HL-60 (cell line): ENCODE results near the gene PDE8B.
"Not testable (repeated sequence)": the region's sequence is repeated elsewhere in the genome, so short reads cannot be mapped to it uniquely, and the experiment has no call there.

Source experiments
- DNase-seq, 2 experiments: peaks; one replicate each; pipeline ENCODE4 v3.0.0-alpha.2; 2010 to 2020; ENCODE audit warnings: low read depth in 1 of 2, low spot score in 1 of 2
- H3K27ac ChIP-seq: fragments of 250-450 bp; sonication (Bioruptor Pico); replicated peaks from 2 replicates; pipeline ENCODE4 v1.5.1; 2020; ENCODE audit warnings: mild to moderate bottlenecking, moderate library complexity
- H3K27me3 ChIP-seq: fragments of 250-450 bp; sonication (Bioruptor Pico); 2 replicates; pipeline ENCODE4 v1.5.1; 2021; ENCODE audit warnings: mild to moderate bottlenecking, moderate library complexity; ENCODE audit not compliant: insufficient read depth, poor library complexity, severe bottlenecking
- H3K4me3 ChIP-seq: replicated peaks from 2 replicates; pipeline ENCODE4 v1.5.1; 2011; ENCODE audit warnings: mild to moderate bottlenecking, control low read depth, low read length; ENCODE audit not compliant: insufficient read depth
- GABPA ChIP-seq: IDR thresholded peaks from 2 replicates; pipeline ENCODE4 v1.6.1; 2012; ENCODE audit warnings: low read depth
- POLR2AphosphoS5 ChIP-seq: IDR thresholded peaks from 2 replicates; pipeline ENCODE4 v1.6.1; 2012; ENCODE audit warnings: low read depth
- SPI1 ChIP-seq: IDR thresholded peaks from 2 replicates; pipeline ENCODE4 v1.6.1; 2012; ENCODE audit warnings: low read depth, mild to moderate bottlenecking, borderline replicate concordance
- TF ChIP-seq, protein P1 (sequence below): IDR thresholded peaks from one replicate; pipeline ENCODE4 v1.5.1; 2011; ENCODE audit warnings: low read length, control low read depth, inconsistent platforms; ENCODE audit not compliant: insufficient read depth
- TF ChIP-seq, protein P2 (sequence below): IDR thresholded peaks from 2 replicates; pipeline ENCODE4 v1.6.1; 2012; ENCODE audit warnings: low read depth; ENCODE audit not compliant: insufficient replicate concordance

Gene PDE8B

GRCh38 chr5:77383336-77383735 lies 172.9 kb downstream of the PDE8B start:
- H3K4me3 ChIP-seq, H3K27ac ChIP-seq, H3K27me3 ChIP-seq, DNase-seq: not testable (repeated sequence)

DNA sequence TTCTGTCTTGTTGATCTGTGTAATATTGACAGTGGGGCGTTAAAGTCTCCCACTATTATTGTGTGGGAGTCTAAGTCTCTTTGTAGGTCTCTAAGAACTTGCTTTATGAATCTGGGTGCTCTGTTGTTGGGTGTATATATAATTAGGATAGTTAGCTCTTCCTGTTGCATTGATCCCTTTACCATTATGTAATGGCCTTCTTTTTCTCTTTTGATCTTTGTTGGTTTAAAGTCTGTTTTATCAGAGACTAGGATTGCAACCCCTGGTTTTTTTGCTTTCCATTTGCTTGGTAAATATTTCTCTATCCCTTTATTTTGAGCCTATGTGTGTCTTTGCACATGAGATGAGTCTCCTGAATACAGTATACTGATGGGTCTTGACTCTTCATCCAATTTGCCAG lies 175.9 kb downstream of the PDE8B start:
- H3K27ac ChIP-seq, DNase-seq, H3K27me3 ChIP-seq: not testable (repeated sequence)

DNA sequence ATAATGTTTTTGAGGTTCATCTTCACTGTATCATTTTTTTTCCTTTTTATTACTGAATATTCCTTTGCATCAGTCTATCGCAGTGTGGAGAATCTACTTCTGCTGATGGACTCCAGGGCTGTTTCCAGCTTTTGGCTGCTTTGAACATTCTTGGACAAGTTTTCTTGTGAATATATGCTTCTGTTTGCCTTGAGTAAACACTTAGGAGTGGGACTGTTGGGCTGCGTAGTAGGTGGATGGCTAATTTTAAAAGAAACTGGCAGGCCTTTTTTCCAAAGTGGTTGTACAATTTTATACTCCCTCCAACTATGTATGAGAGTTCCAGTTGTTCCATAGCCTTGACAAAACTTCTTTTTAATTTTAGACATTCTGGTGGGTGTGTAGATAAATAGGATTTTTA lies 179.3 kb downstream of the PDE8B start:
- TF ChIP-seq, protein P1, sequence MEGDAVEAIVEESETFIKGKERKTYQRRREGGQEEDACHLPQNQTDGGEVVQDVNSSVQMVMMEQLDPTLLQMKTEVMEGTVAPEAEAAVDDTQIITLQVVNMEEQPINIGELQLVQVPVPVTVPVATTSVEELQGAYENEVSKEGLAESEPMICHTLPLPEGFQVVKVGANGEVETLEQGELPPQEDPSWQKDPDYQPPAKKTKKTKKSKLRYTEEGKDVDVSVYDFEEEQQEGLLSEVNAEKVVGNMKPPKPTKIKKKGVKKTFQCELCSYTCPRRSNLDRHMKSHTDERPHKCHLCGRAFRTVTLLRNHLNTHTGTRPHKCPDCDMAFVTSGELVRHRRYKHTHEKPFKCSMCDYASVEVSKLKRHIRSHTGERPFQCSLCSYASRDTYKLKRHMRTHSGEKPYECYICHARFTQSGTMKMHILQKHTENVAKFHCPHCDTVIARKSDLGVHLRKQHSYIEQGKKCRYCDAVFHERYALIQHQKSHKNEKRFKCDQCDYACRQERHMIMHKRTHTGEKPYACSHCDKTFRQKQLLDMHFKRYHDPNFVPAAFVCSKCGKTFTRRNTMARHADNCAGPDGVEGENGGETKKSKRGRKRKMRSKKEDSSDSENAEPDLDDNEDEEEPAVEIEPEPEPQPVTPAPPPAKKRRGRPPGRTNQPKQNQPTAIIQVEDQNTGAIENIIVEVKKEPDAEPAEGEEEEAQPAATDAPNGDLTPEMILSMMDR, result no peak
- TF ChIP-seq SPI1, result no peak
- no peak overlapping the region for H3K27ac ChIP-seq

More for the DNA sequence above, 175.9 kb downstream of the PDE8B start:
- H3K4me3 ChIP-seq, result not testable (repeated sequence)

GRCh38 chr5:77390221-77390620 lies 179.7 kb downstream of the PDE8B start:
- Histone ChIP-seq H3K4me3 (no peak overlapping the region), H3K27me3 (no peaks in the 10 kb centered on the region), H3K27ac (no peak overlapping the region)
- no peak for DNase-seq
- TF ChIP-seq GABPA (no peak), POLR2AphosphoS5 (no peak), SPI1 (no peak)
- TF ChIP-seq, protein P1, result no peak
- TF ChIP-seq, protein P2, sequence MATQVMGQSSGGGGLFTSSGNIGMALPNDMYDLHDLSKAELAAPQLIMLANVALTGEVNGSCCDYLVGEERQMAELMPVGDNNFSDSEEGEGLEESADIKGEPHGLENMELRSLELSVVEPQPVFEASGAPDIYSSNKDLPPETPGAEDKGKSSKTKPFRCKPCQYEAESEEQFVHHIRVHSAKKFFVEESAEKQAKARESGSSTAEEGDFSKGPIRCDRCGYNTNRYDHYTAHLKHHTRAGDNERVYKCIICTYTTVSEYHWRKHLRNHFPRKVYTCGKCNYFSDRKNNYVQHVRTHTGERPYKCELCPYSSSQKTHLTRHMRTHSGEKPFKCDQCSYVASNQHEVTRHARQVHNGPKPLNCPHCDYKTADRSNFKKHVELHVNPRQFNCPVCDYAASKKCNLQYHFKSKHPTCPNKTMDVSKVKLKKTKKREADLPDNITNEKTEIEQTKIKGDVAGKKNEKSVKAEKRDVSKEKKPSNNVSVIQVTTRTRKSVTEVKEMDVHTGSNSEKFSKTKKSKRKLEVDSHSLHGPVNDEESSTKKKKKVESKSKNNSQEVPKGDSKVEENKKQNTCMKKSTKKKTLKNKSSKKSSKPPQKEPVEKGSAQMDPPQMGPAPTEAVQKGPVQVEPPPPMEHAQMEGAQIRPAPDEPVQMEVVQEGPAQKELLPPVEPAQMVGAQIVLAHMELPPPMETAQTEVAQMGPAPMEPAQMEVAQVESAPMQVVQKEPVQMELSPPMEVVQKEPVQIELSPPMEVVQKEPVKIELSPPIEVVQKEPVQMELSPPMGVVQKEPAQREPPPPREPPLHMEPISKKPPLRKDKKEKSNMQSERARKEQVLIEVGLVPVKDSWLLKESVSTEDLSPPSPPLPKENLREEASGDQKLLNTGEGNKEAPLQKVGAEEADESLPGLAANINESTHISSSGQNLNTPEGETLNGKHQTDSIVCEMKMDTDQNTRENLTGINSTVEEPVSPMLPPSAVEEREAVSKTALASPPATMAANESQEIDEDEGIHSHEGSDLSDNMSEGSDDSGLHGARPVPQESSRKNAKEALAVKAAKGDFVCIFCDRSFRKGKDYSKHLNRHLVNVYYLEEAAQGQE, result no peak

More for the DNA sequence above, 179.3 kb downstream of the PDE8B start:
- DNase-seq, result no peak
- no peak overlapping the region for H3K4me3 ChIP-seq
- H3K27me3 ChIP-seq, result no peaks in the 10 kb centered on the region

DNA sequence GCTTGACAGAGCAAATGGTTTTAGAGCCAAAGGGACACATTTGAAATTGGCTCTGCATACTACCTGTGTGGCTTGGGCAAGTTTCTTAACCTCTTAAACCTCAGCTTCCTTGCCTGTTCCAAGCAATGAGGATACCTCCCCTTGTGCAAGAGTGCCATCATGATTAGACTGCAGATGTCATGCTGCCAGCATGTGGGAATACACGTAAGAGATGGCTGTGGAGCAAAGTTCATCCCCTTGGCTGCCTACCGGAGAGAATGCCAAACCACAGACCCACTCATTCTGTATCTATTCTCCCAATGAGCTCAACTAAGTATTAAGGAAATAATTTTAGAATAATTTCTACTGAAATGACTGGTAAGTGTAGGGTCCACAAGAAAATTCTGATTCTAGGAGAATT lies 180.3 kb downstream of the PDE8B start:
- TF ChIP-seq GABPA (no peak), SPI1 (no peak), POLR2AphosphoS5 (no peak)
- TF ChIP-seq, protein P2, result no peak
- TF ChIP-seq, protein P1, result no peak
- Histone ChIP-seq H3K4me3 (no peak overlapping the region), H3K27ac (no peak overlapping the region), H3K27me3 (no peaks in the 10 kb centered on the region)
- no peak for DNase-seq
